Skeletal muscle tissue (tissue), 4 donors: Measurements from ENCODE around the gene DCLK1. TPM values are rescaled to one million over a fixed set of nuclear protein-coding genes. Genes with fewer than 3 reads are reported as not detected.
"Not testable (repeated sequence)": the region's sequence is repeated elsewhere in the genome, so short reads cannot be mapped to it uniquely, and the experiment has no call there.

Experiments used
- H3K27ac ChIP-seq: one replicate; pipeline ENCODE4 v1.7.0; 2013; ENCODE audit warnings: mild to moderate bottlenecking, low read depth, low read length, inconsistent platforms
- H3K27me3 ChIP-seq, 3 donors: one replicate each; pipeline ENCODE4 v1.7.0; 2013; ENCODE audit warnings: low read length in 3 of 3; ENCODE audit not compliant: control insufficient read depth in 3 of 3, insufficient read depth in 3 of 3
- H3K36me3 ChIP-seq, 3 donors: one replicate each; pipeline ENCODE4 v1.7.0; 2013; ENCODE audit warnings: low read length in 3 of 3; ENCODE audit not compliant: control insufficient read depth in 3 of 3, insufficient read depth in 3 of 3
- H3K4me1 ChIP-seq, 3 donors: one replicate each; pipeline ENCODE4 v1.7.0; 2013; ENCODE audit warnings: low read length in 3 of 3, mild to moderate bottlenecking in 3 of 3; ENCODE audit not compliant: control insufficient read depth in 3 of 3, insufficient read depth in 3 of 3
- H3K4me3 ChIP-seq, 3 donors: one replicate each; pipeline ENCODE4 v1.7.0; 2013; ENCODE audit warnings: low read length in 3 of 3
- H3K9ac ChIP-seq, 3 donors: one replicate each; pipeline ENCODE4 v1.7.0; 2013; ENCODE audit warnings: low read length in 3 of 3, mild to moderate bottlenecking in 3 of 3, moderate library complexity in 2 of 3, low read depth in 1 of 3
- H3K9me3 ChIP-seq, 3 donors: one replicate each; pipeline ENCODE4 v1.7.0; 2013; ENCODE audit warnings: low read length in 3 of 3; ENCODE audit not compliant: control insufficient read depth in 3 of 3
- total RNA-seq: library from RNA; depleted of rRNA; stranded (reverse); fragments of >200 nt; gene quantifications from one replicate; pipeline ENCODE4 v1.2.3, GENCODE V29; 2014
- donor health status: Osteomylitis.

DCLK1 gene
- total RNA-seq, 1 donor from 2014 or later = 92.9 TPM

GRCh38 chr13:35983703-35984102 is 147.5 kb downstream of the DCLK1 start:
- not testable (repeated sequence) for H3K4me1 ChIP-seq, H3K27ac ChIP-seq, H3K27me3 ChIP-seq, H3K36me3 ChIP-seq, H3K4me3 ChIP-seq, H3K9me3 ChIP-seq, H3K9ac ChIP-seq

- Histone ChIP-seq H3K9me3 (no peaks in the 10 kb centered on the region), H3K4me3 (no peak overlapping the region), H3K27me3 (no peaks in the 10 kb centered on the region), H3K4me1 (peaks cover 0 to 3% (median 0%) of the 10 kb centered on the region in 3 donors), H3K36me3 (no peaks in the 10 kb centered on the region), H3K27ac (no peak overlapping the region), H3K9ac (no peak overlapping the region)
Measured at GRCh38 chr13:35983206-35983605, 148.0 kb downstream of the DCLK1 start.

- no peak overlapping the region for H3K4me3 ChIP-seq
- H3K36me3 ChIP-seq = no peaks in the 10 kb centered on the region
- no peaks in the 10 kb centered on the region for H3K9me3 ChIP-seq
- peak overlapping the region; percentile 81 for H3K27ac ChIP-seq
- H3K4me1 ChIP-seq = peaks cover 0 to 3% (median 0%) of the 10 kb centered on the region in 3 donors
- no peaks in the 10 kb centered on the region for H3K27me3 ChIP-seq
- H3K9ac ChIP-seq = no peak overlapping the region
Measured at GRCh38 chr13:35979361-35979951, 151.7 kb downstream of the DCLK1 start.

- no peak overlapping the region for H3K4me3 ChIP-seq
- H3K9me3 ChIP-seq = no peaks in the 10 kb centered on the region
- H3K36me3 ChIP-seq = no peaks in the 10 kb centered on the region
- H3K9ac ChIP-seq = peak overlapping the region in 1 of 3 donors; percentile 27
- no peaks in the 10 kb centered on the region for H3K27me3 ChIP-seq
- peak overlapping the region; percentile 81 for H3K27ac ChIP-seq
- H3K4me1 ChIP-seq = peaks cover 0 to 3% (median 0%) of the 10 kb centered on the region in 3 donors
Measured at GRCh38 chr13:35978607-35979316, 152.4 kb downstream of the DCLK1 start.

- no peak overlapping the region for H3K4me3 ChIP-seq
- H3K9ac ChIP-seq = no peak overlapping the region
- H3K4me1 ChIP-seq = peaks cover 0 to 3% (median 0%) of the 10 kb centered on the region in 3 donors
- H3K27ac ChIP-seq = no peak overlapping the region
- H3K27me3 ChIP-seq = no peaks in the 10 kb centered on the region
- H3K36me3 ChIP-seq = no peaks in the 10 kb centered on the region
- H3K9me3 ChIP-seq = peaks cover 0 to 3% (median 0%) of the 10 kb centered on the region in 3 donors
Measured at GRCh38 chr13:35977060-35977459, 154.1 kb downstream of the DCLK1 start.

GRCh38 chr13:35976126-35976525 is 155.1 kb downstream of the DCLK1 start:
- H3K9me3 ChIP-seq = peaks cover 0 to 3% (median 0%) of the 10 kb centered on the region in 3 donors
- H3K4me1 ChIP-seq = peaks cover 0 to 3% (median 0%) of the 10 kb centered on the region in 3 donors
- no peaks in the 10 kb centered on the region for H3K36me3 ChIP-seq
- no peak overlapping the region for H3K4me3 ChIP-seq
- no peak overlapping the region for H3K9ac ChIP-seq
- no peaks in the 10 kb centered on the region for H3K27me3 ChIP-seq
- H3K27ac ChIP-seq = no peak overlapping the region

- not testable (repeated sequence) for H3K9ac ChIP-seq, H3K9me3 ChIP-seq, H3K36me3 ChIP-seq, H3K27ac ChIP-seq, H3K4me3 ChIP-seq, H3K4me1 ChIP-seq, H3K27me3 ChIP-seq
Measured at GRCh38 chr13:35966951-35967350, 164.2 kb downstream of the DCLK1 start.

GRCh38 chr13:35966024-35966423 is 165.2 kb downstream of the DCLK1 start:
- Histone ChIP-seq H3K4me1 (peaks cover 0 to 5% (median 4%) of the 10 kb centered on the region in 3 donors), H3K4me3 (no peak overlapping the region), H3K9me3 (no peaks in the 10 kb centered on the region), H3K27ac (no peak overlapping the region), H3K36me3 (no peaks in the 10 kb centered on the region), H3K9ac (no peak overlapping the region), H3K27me3 (no peaks in the 10 kb centered on the region)

- H3K27me3 ChIP-seq = no peaks in the 10 kb centered on the region
- no peak overlapping the region for H3K9ac ChIP-seq
- H3K9me3 ChIP-seq = no peaks in the 10 kb centered on the region
- no peaks in the 10 kb centered on the region for H3K36me3 ChIP-seq
- peaks cover 0 to 7% (median 4%) of the 10 kb centered on the region in 3 donors for H3K4me1 ChIP-seq
- no peak overlapping the region for H3K4me3 ChIP-seq
- H3K27ac ChIP-seq = no peak overlapping the region
Measured at GRCh38 chr13:35965226-35965927, 165.8 kb downstream of the DCLK1 start.

GRCh38 chr13:35964863-35965180 is 166.4 kb downstream of the DCLK1 start:
- H3K9me3 ChIP-seq = no peaks in the 10 kb centered on the region
- H3K4me1 ChIP-seq = peaks cover 0 to 7% (median 4%) of the 10 kb centered on the region in 3 donors
- H3K27ac ChIP-seq = no peak overlapping the region
- no peaks in the 10 kb centered on the region for H3K36me3 ChIP-seq
- H3K9ac ChIP-seq = no peak overlapping the region
- H3K4me3 ChIP-seq = no peak overlapping the region
- no peaks in the 10 kb centered on the region for H3K27me3 ChIP-seq
